Endothelial cell of umbilical vein (primary cell): Measurements from ENCODE around the gene VSIG10. TPM values are rescaled to one million over a fixed set of nuclear protein-coding genes. Genes with fewer than 3 reads are reported as not detected.

Experiments used
- BruUV-seq: library from RNA; stranded (reverse); fragments of 400-500 nt; replicated peaks from 2 replicates; lab custom pipeline; 2021; lab: Mats Ljungman, UMichigan
- CTCF ChIA-PET: fragments of 300-600, 350-600 bp; sonication (Branson Sonifier 250); formaldehyde crosslinking; loops from one replicate; lab custom pipeline; 2021; ENCODE audit warnings: antibody characterized with exemption, inconsistent platforms; lab: Charles Lee
- POLR2A ChIA-PET: fragments of 300-600, 350-600 bp; sonication (Branson Sonifier 250); formaldehyde crosslinking; loops from one replicate; lab custom pipeline; 2021; ENCODE audit warnings: antibody characterized with exemption, inconsistent platforms; lab: Charles Lee
- DNase-seq: peaks from one replicate; pipeline ENCODE4 v3.0.0-alpha.2; 2011; ENCODE audit warnings: low read depth, low spot score
- FAIRE-seq: peaks from 2 replicates; lab custom pipeline; 2011; peaks lifted over from hg19 to GRCh38; lab: Jason Lieb, UNC
- H2AFZ ChIP-seq: 2 replicates; pipeline ENCODE4 v1.6.0; 2012; ENCODE audit warnings: low read depth, low read length, control low read depth, inconsistent platforms
- H3K27ac ChIP-seq: 2 replicates; pipeline ENCODE4 v1.5.1; 2011; ENCODE audit warnings: low read depth, mild to moderate bottlenecking, control low read depth, low read length, moderate library complexity; ENCODE audit not compliant: insufficient read depth
- H3K27me3 ChIP-seq, 2 experiments: 2 replicates each; pipeline versions ENCODE4 v1.6.0 to v1.6.1; 2011; ENCODE audit warnings: low read length in 2 of 2, mixed read lengths in 1 of 2; ENCODE audit not compliant: control insufficient read depth in 2 of 2, insufficient read depth in 2 of 2
- H3K36me3 ChIP-seq, 2 experiments: 2 replicates in 1 of 2; 3 replicates in 1 of 2; pipeline ENCODE4 v1.5.1; 2011; ENCODE audit warnings: low read length in 2 of 2, mild to moderate bottlenecking in 1 of 2, moderate library complexity in 1 of 2; ENCODE audit not compliant: control insufficient read depth in 2 of 2, insufficient read depth in 2 of 2; ENCODE audit errors: extremely low read depth in 1 of 2
- H3K4me1 ChIP-seq: 3 replicates; pipeline ENCODE4 v1.5.1; 2011; ENCODE audit warnings: mild to moderate bottlenecking, low read length; ENCODE audit not compliant: control insufficient read depth, insufficient read depth; ENCODE audit errors: extremely low read depth
- H3K4me2 ChIP-seq: 2 replicates; pipeline ENCODE4 v1.6.1; 2011; ENCODE audit warnings: low read length, control low read depth, mixed read lengths; ENCODE audit not compliant: insufficient read depth
- H3K4me3 ChIP-seq, 3 experiments: fragments of 200-600 bp in 1 of 3; sonication (generic), shearing (Covaris generic) in 1 of 3; replicated peaks in 1 of 3; 2 replicates each; pipeline ENCODE4 v1.5.1; 2011 to 2016; ENCODE audit warnings: control low read depth in 3 of 3, low read length in 3 of 3, mild to moderate bottlenecking in 2 of 3, inconsistent platforms in 1 of 3, low read depth in 1 of 3, moderate library complexity in 1 of 3; ENCODE audit not compliant: insufficient read depth in 1 of 3
- H3K79me2 ChIP-seq: 2 replicates; pipeline ENCODE4 v1.6.0; 2012; ENCODE audit warnings: low read length, inconsistent platforms; ENCODE audit not compliant: control insufficient read depth, insufficient read depth
- H3K9ac ChIP-seq: replicated peaks from 2 replicates; pipeline ENCODE3; 2011; ENCODE audit warnings: low read length, control low read depth; ENCODE audit not compliant: insufficient read depth; ENCODE audit errors: extremely low read depth
- H3K9me1 ChIP-seq: replicated peaks from 3 replicates; pipeline ENCODE4 v1.6.0; 2011; ENCODE audit warnings: mild to moderate bottlenecking, low read length; ENCODE audit not compliant: control insufficient read depth, insufficient read depth; ENCODE audit errors: extremely low read depth
- H3K9me3 ChIP-seq: replicated peaks from 2 replicates; pipeline ENCODE4 v1.5.1; 2012; ENCODE audit warnings: low read length, inconsistent platforms; ENCODE audit not compliant: control insufficient read depth, insufficient read depth
- H4K20me1 ChIP-seq: replicated peaks from 2 replicates; pipeline ENCODE3; 2011; ENCODE audit warnings: mild to moderate bottlenecking, low read length; ENCODE audit not compliant: control insufficient read depth, insufficient read depth; ENCODE audit errors: extremely low read depth
- EZH2 ChIP-seq: IDR thresholded peaks from 2 replicates; pipeline ENCODE4 v1.6.1; 2012; ENCODE audit warnings: borderline replicate concordance, low read depth, mild to moderate bottlenecking, moderate library complexity, low read length, inconsistent platforms; ENCODE audit not compliant: severe bottlenecking
- FOS ChIP-seq: IDR thresholded peaks from 2 replicates; pipeline ENCODE4 v1.6.1; 2011; ENCODE audit warnings: mild to moderate bottlenecking, low read length, moderate library complexity, borderline replicate concordance; ENCODE audit not compliant: insufficient read depth
- GATA2 ChIP-seq: IDR thresholded peaks from 2 replicates; pipeline ENCODE4 v1.7.0; 2011; ENCODE audit warnings: low read depth, mild to moderate bottlenecking, moderate library complexity, mixed read lengths, low read length; ENCODE audit not compliant: insufficient read length, insufficient read depth
- JUN ChIP-seq: IDR thresholded peaks from 2 replicates; pipeline ENCODE4 v1.6.1; 2011; ENCODE audit warnings: borderline replicate concordance, low read depth; ENCODE audit not compliant: insufficient read length, insufficient read depth
- MYC ChIP-seq: IDR thresholded peaks from one replicate; pipeline ENCODE4 v1.6.1; 2011; ENCODE audit warnings: mild to moderate bottlenecking, low read depth, low read length
- POLR2A ChIP-seq: IDR thresholded peaks from 2 replicates; pipeline ENCODE4 v1.6.1; 2012; ENCODE audit warnings: low read depth, mild to moderate bottlenecking, control low read depth, low read length
- POLR2AphosphoS5 ChIP-seq: IDR thresholded peaks from 2 replicates; pipeline ENCODE4 v1.6.1; 2012; ENCODE audit warnings: low read depth, mild to moderate bottlenecking, control low read depth, low read length, moderate library complexity; ENCODE audit not compliant: insufficient read depth
- dilution Hi-C: fragments of 300-500 bp; cut with MboI; formaldehyde crosslinking; loops from one replicate; pipeline ENCODE4 v1.15.0; 2019; ENCODE audit warnings: low sequenced_read_pairs; ENCODE audit not compliant: extremely low pct_ligation_motif_present
- intact Hi-C: fragments of 100-400 bp; cut with micrococcal nuclease; formaldehyde crosslinking; loops from one replicate; pipeline ENCODE4 v1.10.0; 2022
- polyA plus RNA-seq, 4 experiments: library from polyadenylated mRNA; depleted of rRNA in 3 of 4; stranded (reverse) in 3 of 4; unstranded in 1 of 4; fragments of >200 nt; gene quantifications; 2 replicates each; pipeline versions ENCODE4 v1.2.1 to v1.2.3, GENCODE V29; 2011 to 2012; ENCODE audit warnings: missing spikeins in 1 of 4
- total RNA-seq: library from RNA; stranded (reverse); gene quantifications from 2 replicates; pipeline ENCODE4 v1.2.3, GENCODE V29; 2021
- TF ChIP-seq, protein P1 (sequence below): IDR thresholded peaks from 2 replicates; pipeline ENCODE4 v1.6.1; 2011; ENCODE audit not compliant: insufficient read depth, insufficient read length
- TF ChIP-seq, protein P2 (sequence below), 2 donors: IDR thresholded peaks; 1 replicate in 1 of 2; 2 replicates in 1 of 2; pipeline ENCODE4 v1.5.1; 2011; ENCODE audit warnings: low read length in 2 of 2, mild to moderate bottlenecking in 2 of 2, moderate library complexity in 2 of 2, control low read depth in 1 of 2, inconsistent platforms in 1 of 2, low read depth in 1 of 2; ENCODE audit not compliant: insufficient read depth in 1 of 2; ENCODE audit errors: extremely low read depth in 1 of 2

VSIG10 gene
- total and polyA plus RNA-seq, 2 donors (not counting 3 experiments of a cell fraction or from before 2014, with no cell fraction given), result 16.3 to 38.4 TPM

DNA sequence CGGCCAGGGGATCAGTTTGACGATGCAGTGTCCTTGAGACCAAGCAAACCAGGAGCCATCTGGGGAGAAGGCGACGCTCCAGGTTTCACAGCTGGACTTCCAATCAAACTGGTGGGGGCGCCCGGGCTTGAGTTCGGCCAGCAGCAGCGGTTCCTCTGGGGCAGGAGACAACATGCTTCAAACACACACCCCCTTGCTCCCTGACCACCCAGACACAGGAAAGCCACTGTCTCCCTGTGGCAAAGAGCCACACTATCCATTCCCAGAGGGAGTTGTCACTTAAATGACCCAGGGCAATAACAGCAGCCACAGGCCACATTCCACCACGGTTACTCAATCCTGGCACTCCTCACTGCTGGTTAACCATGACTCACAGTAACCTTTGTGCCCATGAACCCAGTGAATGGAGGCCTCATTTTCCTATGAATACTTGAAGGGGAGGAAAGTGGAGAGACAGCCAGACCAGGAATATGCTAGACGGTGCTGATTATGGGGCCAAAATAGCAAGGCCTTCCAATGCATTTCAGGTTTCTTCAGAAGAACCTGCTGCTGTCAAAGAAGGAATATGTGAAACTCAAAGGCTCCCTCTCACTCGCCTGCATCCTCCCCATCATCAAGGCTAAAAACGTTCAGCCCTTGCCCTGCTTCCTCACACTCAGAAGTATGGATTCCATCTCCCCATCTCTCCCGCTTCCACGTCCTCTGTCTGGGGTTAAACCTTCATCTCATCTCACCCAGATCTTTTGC is 51.3 kb downstream of the VSIG10 start:
- dilution Hi-C loops (no loop called here), intact Hi-C loops (loop anchor here (1.0 to 2.0 kb wide), 4 partner anchors 10 to 366 kb away; partner anchors contain the start of gene RFC5)
- TF ChIP-seq EZH2 (no peak), POLR2A (no peak), MYC (peak; percentile 23), FOS (peak; percentile 97), JUN (peak; percentile 88), POLR2AphosphoS5 (peak; percentile 90), GATA2 (peak; percentile 48)
- TF ChIP-seq, protein P1, sequence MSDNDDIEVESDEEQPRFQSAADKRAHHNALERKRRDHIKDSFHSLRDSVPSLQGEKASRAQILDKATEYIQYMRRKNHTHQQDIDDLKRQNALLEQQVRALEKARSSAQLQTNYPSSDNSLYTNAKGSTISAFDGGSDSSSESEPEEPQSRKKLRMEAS, result no peak
- TF ChIP-seq, protein P2, sequence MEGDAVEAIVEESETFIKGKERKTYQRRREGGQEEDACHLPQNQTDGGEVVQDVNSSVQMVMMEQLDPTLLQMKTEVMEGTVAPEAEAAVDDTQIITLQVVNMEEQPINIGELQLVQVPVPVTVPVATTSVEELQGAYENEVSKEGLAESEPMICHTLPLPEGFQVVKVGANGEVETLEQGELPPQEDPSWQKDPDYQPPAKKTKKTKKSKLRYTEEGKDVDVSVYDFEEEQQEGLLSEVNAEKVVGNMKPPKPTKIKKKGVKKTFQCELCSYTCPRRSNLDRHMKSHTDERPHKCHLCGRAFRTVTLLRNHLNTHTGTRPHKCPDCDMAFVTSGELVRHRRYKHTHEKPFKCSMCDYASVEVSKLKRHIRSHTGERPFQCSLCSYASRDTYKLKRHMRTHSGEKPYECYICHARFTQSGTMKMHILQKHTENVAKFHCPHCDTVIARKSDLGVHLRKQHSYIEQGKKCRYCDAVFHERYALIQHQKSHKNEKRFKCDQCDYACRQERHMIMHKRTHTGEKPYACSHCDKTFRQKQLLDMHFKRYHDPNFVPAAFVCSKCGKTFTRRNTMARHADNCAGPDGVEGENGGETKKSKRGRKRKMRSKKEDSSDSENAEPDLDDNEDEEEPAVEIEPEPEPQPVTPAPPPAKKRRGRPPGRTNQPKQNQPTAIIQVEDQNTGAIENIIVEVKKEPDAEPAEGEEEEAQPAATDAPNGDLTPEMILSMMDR (IDR thresholded peaks at IDR 0.05; ENCODE audit: extremely low read depth in 1 of 2, insufficient read depth in 1 of 2, low read depth in 1 of 2, low read length in 2 of 2), result no peak
- peak overlapping the region; percentile 30 for H3K4me2 ChIP-seq
- no peaks in the 10 kb centered on the region for H3K27me3 ChIP-seq
- POLR2A ChIA-PET, result no interaction called here
- no peak overlapping the region for H3K4me3 ChIP-seq
- peak overlapping the region; percentile 77 for H3K27ac ChIP-seq
- no peaks in the 10 kb centered on the region for H4K20me1 ChIP-seq
- DNase-seq, result peak; percentile 96
- no peaks in the 10 kb centered on the region for H3K9me1 ChIP-seq
- no peaks in the 10 kb centered on the region for H3K9me3 ChIP-seq
- no TSS peak for BruUV-seq
- CTCF ChIA-PET, result interaction anchor here (1.1 to 1.2 kb wide), 2 partner anchors 12 kb away, joined by 3 read pairs; no protein-coding TSS in a partner anchor
- H3K79me2 ChIP-seq, result peaks cover 6% of the 10 kb centered on the region
- H3K4me1 ChIP-seq, result peaks cover 29% of the 10 kb centered on the region
- peak; percentile 97 for FAIRE-seq
- peaks cover 0 to 5% of the 10 kb centered on the region in 2 experiments for H3K36me3 ChIP-seq
- no peak overlapping the region for H2AFZ ChIP-seq
- peak overlapping the region; percentile 18 for H3K9ac ChIP-seq
